HL-60 (cell line): ENCODE data around the gene OPTC.

Source experiments
- GABPA ChIP-seq: IDR thresholded peaks from 2 replicates; pipeline ENCODE4 v1.6.1; 2012; ENCODE audit warnings: low read depth
- POLR2AphosphoS5 ChIP-seq: IDR thresholded peaks from 2 replicates; pipeline ENCODE4 v1.6.1; 2012; ENCODE audit warnings: low read depth
- REST ChIP-seq: IDR thresholded peaks from 2 replicates; pipeline ENCODE4 v1.6.1; 2012; ENCODE audit warnings: low read depth; ENCODE audit not compliant: insufficient replicate concordance
- SPI1 ChIP-seq: IDR thresholded peaks from 2 replicates; pipeline ENCODE4 v1.6.1; 2012; ENCODE audit warnings: low read depth, mild to moderate bottlenecking, borderline replicate concordance
- TF ChIP-seq, protein P1 (sequence below): IDR thresholded peaks from one replicate; pipeline ENCODE4 v1.5.1; 2011; ENCODE audit warnings: low read length, control low read depth, inconsistent platforms; ENCODE audit not compliant: insufficient read depth

DNA sequence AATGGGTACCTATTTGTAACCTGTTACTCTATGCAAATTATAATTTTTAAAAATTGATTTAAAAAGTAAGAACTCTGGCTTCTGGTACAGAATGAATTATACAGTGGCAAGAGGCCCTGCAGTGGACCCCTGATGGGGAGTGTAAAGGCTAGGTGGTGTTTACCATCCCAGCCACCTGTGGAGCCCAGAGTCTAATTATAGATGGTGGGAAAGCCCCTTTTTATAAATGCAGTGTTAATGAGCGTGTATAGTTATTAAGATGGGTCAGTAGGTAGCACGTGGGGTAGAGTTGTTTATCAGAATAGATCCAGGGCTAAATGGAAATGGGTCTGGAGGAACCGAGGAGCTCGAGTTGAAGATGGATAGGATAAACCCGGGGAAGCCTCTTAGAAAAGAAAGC is 32.2 kb upstream of the OPTC start:
- TF ChIP-seq, protein P1, sequence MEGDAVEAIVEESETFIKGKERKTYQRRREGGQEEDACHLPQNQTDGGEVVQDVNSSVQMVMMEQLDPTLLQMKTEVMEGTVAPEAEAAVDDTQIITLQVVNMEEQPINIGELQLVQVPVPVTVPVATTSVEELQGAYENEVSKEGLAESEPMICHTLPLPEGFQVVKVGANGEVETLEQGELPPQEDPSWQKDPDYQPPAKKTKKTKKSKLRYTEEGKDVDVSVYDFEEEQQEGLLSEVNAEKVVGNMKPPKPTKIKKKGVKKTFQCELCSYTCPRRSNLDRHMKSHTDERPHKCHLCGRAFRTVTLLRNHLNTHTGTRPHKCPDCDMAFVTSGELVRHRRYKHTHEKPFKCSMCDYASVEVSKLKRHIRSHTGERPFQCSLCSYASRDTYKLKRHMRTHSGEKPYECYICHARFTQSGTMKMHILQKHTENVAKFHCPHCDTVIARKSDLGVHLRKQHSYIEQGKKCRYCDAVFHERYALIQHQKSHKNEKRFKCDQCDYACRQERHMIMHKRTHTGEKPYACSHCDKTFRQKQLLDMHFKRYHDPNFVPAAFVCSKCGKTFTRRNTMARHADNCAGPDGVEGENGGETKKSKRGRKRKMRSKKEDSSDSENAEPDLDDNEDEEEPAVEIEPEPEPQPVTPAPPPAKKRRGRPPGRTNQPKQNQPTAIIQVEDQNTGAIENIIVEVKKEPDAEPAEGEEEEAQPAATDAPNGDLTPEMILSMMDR: no peak
- TF ChIP-seq REST (no peak), POLR2AphosphoS5 (no peak), GABPA (no peak), SPI1 (no peak)
